T47D (cell line): ENCODE data around the gene TAF4.

ENCODE experiments used
- DNase-seq, 2 experiments: peaks; one replicate each; pipeline versions ENCODE4 v3.0.0 to v3.0.0-alpha.2; 2011 to 2012; ENCODE audit warnings: low read depth in 1 of 2, low spot score in 1 of 2
- JUND ChIP-seq: IDR thresholded peaks from 2 replicates; pipeline ENCODE4 v1.6.1; 2012; ENCODE audit warnings: low read depth
- in situ Hi-C: cut with HindIII; loops from 2 replicates; pipeline ENCODE4 v1.10.0; 2016; ENCODE audit warnings: low sequenced_read_pairs, low pct_unique_long_range_greater_than_20kb

The TAF4 gene

DNA sequence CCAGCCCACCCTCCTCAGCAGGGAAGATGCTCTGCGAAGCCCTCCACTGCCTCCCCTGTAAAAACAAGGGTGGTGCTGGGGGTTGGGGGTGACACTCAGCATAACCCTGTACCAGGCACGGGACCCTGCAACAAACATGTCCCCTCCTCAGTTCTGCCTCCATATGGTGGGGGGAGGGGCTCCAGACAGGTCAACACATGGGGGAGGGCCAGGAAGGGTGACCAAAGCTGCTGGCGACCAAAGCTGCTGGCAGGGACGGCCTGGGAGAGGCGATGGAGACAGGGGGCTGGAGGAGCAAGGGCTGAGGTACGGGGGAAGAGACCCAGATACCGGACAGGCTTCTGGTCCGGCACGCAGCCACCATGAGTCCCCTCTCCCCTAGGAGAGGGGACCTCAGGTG lies 123.2 kb downstream of the TAF4 start:
- TF ChIP-seq JUND = no peak
- DNase-seq = no peak
- in situ Hi-C loops = no loop called here

DNA sequence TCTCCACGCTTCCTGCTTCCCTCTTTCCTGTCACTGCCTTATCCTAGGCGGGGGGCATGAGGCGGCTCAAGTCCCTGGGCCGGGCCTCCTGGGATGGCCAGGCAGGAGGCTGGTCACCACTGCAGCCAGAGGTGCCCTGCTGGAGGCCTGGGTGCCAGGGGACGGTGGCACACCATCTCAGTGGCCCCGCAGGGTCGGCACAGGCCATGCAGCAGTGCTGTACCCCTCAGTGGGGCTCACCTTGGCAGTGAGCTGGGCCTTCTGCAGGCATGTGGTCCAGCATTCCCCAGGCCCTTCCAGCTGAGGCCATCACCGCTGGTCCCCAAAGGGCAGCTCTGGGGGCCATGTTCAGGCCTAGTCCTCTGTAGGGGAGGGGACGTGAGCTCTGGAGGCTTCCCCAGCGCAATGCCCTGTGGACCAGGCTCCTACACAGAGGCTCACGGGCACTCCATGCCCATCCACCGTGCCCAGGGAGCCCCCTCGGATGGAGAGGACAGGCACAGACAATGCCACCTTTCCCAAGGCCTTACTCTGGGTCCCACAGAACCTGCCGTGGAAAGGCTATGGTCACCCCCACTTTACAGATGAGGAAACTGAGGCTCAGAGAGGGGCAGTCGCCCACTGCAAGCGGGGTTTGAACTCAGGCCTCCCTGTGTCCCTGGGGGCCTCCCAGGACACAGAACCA lies 123.8 kb downstream of the TAF4 start:
- no peak for DNase-seq
- TF ChIP-seq JUND = no peak
- in situ Hi-C loops = no loop called here

DNA sequence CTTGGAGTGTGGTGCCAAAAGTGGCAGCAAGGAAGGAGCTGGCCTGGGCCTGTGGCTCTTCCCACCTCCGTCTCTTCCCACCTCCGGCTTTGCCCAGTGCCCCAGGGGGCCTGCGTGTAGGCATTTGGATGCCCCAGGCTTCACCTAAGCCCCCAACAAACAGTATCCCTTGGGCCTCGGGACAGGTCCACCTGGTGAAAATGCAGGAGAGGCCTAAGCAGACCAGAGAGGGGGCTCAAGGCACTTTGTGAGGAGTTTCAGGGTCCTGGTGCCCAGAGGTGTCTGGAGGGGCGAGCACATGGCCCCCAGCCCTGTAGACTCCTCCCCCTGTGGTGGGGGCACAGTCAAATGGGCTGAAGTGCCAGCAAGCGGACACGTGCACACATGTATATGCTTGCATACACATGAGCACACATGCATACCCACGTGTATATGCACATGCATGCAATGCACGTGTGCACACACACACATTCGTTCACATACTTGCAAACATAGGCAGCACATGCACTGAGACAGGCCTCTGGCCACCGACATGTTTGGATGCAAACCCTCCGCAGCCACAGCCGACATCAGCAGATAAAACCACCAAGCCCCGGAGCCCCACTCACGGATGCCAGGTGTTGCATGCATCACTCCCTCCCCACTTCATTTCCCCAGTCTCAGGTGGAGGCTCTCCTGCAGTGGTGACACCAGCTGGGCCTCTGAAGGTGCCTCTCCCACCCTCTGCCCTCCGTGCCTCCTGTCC lies 124.5 kb downstream of the TAF4 start:
- DNase-seq = no peak
- in situ Hi-C loops = no loop called here
- no peak for TF ChIP-seq JUND

DNA sequence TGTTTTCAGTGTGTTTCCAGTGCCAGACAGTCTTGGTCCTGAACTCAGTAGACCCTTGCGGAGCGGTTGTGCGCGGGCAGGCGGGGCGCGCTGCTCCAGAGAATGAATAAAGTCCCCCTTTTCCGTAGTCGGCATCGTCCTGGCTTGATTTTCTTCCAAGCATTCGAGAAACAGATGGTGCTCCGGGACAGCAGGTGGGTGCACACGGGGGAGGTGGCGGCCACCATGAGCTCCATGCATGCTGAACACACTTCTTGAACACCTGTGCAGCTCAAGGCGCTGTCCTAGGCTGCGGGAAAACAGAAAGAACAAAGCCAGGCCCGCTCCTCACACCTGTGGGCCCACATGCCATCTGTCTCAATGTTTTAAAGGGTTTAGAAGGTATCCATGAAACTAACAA lies 125.2 kb downstream of the TAF4 start:
- in situ Hi-C loops = no loop called here
- DNase-seq = no peak
- TF ChIP-seq JUND = no peak

DNA sequence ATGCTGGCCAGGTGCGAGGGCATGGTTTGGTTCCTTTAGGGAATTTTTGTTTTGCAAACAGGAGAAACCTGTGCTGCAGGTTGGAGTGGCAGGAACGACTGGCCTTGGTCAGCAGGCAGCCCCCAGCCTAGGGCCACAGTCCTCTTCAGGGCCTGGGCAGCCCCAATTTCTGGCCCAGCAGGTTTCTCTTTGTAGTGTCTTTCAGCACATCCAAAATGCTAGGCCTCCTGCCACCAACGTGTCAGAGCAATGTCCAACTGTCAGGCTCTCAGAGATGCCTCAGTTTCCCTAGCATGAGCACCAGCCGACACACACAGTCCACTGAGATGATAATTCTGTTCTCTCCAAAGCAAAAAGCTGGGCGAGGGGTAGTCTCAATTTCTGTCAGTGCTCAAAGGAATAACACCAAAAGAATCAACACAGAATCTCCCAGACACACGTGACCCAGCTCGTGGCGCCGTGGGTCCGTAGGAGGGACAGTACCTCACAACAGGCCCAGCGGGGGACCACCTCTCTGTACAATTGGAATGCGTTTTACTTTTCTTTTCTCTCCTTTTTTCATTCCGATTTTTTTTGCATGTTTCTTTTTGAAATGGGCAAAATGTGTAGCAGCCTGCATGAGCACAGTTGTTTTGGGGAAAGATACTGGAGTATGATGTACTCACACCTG lies 125.9 kb downstream of the TAF4 start:
- TF ChIP-seq JUND = no peak
- in situ Hi-C loops = no loop called here
- DNase-seq = peak in 1 of 2 experiments; percentile 55

DNA sequence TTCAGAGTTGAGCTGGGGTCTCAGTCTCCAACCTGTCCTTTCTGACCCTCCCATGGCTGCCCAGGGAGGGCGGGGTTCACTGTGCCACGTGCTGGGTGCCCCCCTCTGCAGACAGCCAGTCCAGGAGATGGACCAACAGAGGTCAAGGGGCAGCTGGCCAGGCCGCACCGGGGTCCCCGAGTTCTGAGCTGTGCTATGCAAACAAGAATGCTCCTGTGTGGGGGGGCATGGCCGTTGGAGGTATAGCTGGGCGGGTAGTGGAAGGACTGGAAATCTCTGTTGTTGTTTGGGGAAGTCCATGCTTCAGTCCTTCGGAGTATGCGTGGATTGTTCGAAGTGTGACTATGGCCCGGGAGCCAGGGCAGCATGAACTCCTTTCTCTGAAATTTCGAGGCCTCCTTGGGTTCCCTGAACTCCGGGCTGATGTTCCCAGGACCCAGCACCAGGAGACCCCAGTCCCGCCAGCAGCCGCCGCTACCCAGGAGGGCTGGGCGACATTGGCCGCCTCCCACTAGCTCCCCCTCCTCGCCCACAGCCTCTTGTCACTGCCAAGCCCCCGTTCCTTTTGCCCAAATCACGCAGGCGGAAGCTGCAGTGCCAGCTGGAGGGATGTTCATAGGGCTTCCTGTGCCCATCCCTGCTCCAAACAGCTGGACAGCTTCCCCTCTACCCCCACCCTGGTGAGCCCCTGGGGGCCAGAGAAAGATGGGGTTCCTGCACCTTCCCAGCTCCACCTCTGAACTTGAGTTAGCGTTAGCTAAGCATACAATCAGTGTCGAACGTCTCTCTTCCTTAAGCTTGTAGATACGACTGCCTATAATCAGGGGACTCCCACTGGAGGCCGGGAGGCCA lies 126.6 kb downstream of the TAF4 start:
- in situ Hi-C loops = no loop called here
- DNase-seq = no peak
- TF ChIP-seq JUND = no peak

DNA sequence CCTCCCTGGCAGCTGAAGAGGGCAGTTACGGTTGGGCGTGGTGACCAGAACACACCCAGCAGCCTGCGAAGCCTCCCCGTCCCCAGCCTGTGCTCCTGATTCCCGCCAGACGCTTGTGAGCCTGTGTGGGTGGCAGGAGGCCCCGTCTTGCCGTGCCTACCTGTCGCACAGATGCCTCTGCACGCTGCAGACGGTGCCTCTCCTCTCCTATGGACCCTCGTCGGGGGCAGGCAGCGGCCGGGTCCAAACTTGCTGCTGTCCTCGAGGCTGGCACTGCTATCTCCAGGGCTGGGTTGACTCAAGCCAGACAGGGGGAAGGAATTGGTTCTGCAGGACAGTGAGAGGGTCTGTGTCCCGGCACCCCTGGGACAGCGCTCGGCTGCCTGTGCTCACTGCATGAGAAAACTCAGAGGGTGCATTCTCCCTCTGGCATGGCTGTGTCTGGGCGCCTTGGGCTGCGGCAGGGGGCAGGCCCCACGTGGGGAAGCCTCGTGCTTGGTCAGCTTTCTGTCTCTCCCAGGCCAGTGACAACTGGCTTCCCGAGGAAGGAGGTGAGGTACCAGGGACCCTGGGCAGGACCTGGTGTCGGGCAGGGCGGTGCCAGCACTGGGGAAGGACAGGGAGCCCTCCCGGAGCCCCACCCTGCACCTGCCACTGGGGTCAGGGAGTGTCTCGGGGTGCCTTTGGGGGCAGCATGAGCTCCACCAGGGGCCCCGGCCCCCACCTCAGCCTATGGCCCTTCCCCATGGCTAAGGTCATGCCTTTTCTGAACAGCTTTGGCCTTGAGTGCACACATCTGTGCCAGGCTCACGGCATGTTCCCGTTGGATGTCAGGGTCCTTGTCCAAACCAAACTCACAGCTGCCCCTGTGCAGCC lies 127.5 kb downstream of the TAF4 start:
- no peak for DNase-seq
- TF ChIP-seq JUND = no peak
- in situ Hi-C loops = no loop called here

DNA sequence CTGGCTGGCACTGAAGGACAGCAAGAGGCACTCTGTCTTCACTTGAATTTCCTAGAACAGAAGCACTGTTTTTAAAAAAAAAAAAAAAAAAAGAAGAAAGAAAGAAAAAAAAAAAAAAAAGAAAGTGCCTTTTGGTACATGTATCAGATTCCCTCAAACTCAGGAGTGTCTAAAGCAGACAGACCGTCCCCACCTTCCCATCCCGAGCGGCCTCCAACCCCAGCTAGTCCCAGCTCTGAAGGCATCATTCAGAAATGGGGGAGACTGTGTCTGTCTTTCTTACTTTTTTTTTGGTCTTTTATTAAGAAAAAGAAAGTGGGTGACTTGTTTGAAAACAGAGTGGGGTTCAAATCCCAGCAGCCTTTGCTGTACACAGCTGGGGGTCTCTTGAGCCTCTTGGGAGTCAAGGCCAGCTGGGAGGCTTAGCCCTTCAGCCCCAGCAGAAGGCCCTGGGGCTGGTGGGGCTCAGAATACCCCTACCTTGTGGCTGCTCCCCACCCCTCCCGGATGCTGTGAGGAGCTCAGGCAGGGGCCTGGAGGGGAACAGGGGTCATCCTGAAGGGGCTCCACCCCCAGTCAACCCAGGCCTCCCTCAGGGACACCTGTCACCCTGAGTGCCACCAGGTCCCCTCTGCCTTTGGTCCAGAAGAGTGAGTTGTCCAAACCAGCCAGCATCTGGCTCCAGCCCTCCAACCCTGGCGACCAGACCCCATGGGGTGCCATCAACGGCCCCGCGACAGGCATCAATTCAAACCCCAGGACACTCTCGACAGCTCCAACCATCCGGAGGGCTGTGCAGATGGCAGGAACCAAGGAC lies 128.3 kb downstream of the TAF4 start:
- TF ChIP-seq JUND = no peak
- in situ Hi-C loops = no loop called here
- DNase-seq = no peak

DNA sequence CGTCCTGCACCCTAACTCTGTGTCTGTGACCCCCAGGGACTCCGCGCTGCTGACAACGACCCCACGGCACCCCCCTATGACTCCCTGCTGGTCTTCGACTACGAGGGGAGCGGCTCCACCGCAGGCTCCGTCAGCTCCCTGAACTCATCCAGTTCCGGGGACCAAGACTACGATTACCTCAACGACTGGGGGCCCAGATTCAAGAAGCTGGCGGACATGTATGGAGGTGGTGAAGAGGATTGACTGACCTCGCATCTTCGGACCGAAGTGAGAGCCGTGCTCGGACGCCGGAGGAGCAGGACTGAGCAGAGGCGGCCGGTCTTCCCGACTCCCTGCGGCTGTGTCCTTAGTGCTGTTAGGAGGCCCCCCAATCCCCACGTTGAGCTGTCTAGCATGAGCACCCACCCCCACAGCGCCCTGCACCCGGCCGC lies 129.0 kb downstream of the TAF4 start:
- in situ Hi-C loops = no loop called here
- DNase-seq = no peak
- no peak for TF ChIP-seq JUND

DNA sequence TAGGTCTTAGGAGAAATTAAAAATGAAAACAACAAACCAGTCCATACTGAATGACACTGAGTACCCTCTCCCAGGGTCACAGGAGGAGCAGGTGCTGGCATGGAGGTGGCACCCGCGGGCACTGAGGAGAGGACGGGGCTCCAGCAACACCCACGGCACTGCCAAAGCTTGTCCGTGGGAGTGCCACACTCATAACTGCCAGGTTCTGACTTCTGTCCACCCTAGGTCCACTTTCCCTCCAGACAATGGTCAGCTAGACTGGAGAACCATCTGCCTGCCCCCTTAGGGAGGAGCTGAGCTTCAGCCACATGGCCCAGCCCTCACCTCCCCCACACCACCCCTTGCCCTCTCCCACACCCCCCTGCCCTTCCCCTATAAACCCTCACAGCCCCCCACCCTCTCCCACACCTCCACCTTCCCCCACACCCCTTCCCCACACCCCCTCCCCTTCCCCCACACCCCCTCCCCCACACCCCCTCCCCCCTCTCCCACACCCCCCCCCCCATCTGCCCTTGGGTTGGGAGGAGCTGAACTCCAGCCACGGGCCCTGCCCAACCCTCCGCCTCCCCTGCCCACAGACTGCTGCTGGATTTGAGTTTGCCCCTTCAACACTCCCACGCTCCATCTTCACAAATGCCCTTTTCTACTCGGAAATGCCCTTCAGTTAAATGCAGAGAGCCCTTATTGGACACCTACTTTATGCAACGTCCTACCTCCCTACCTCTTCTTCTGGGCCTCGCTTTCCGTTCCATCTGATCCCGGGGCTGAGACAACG lies 129.6 kb downstream of the TAF4 start:
- in situ Hi-C loops = no loop called here
- no peak for DNase-seq
- no peak for TF ChIP-seq JUND
